TTC549 (cell line): ENCODE data around the gene URAD.

ENCODE experiments used
- FAIRE-seq: peaks from 2 replicates; lab custom pipeline; 2012; peaks lifted over from hg19 to GRCh38; lab: Jason Lieb, UNC

URAD gene

GRCh38 chr13:27997904-27998522 is 9.5 kb upstream of the URAD start:
- peak; percentile 71 for FAIRE-seq

- FAIRE-seq: no peak
These were observed 3.4 kb upstream of the URAD start for GRCh38 chr13:27991881-27992280.

- no peak for FAIRE-seq
These were observed 2.9 kb downstream of the URAD start for GRCh38 chr13:27985600-27985999.

DNA sequence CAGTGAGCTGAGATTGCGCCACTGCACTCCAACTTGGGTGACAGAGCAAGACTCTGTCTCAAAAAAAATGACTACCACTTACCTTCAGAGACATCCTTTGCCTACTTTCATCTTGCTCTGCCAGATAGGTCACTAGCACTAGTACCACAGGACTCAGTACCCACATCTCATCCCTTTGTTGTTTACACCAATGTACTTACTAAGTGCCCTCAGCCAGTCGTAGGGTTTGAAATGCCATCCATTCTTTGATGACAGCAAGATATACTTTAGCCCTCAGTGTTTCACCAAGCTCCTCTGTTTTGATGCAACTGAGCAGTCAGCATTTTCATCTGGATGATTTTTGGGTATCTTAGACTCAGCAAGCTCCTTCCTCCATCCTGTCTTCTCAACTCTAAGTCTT is 6.1 kb downstream of the URAD start:
- no peak for FAIRE-seq

DNA sequence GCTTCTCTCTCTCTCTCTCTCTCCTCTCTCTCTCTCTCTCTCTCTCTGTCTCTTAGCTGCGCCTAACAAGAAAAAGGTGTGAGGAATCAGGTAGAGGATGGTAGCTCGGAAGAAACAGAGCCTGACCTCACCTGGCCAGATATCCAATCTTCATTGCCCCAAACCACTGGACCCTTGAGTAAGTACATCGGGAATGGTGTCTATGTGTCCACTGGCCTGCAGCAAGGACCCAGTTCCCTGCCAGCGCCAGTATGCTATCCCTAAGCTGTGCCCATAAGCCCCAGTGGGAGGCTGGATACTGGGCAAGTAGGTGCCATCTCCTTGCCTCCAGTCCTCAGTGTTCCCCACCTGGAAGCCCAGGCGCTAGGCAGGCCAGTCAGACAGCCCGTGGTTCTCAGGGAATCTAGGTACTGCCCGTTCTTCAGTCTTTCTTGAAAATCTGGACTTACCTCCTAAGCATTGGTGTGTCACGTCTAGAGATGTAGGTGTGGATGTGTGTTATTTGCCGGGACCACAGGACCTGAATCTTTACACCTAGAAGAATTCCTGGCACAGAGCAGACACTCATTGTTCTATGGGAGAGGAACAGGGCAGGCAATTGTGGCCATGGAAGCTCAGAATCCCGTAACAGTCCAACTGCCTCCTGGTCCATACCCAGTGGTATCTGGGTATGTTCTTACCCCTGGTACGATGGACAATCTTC is 7.3 kb downstream of the URAD start:
- no peak for FAIRE-seq

- no peak for FAIRE-seq
These were observed 8.1 kb downstream of the URAD start for GRCh38 chr13:27980280-27980998.

GRCh38 chr13:27979765-27980279 is 8.7 kb downstream of the URAD start:
- no peak for FAIRE-seq

DNA sequence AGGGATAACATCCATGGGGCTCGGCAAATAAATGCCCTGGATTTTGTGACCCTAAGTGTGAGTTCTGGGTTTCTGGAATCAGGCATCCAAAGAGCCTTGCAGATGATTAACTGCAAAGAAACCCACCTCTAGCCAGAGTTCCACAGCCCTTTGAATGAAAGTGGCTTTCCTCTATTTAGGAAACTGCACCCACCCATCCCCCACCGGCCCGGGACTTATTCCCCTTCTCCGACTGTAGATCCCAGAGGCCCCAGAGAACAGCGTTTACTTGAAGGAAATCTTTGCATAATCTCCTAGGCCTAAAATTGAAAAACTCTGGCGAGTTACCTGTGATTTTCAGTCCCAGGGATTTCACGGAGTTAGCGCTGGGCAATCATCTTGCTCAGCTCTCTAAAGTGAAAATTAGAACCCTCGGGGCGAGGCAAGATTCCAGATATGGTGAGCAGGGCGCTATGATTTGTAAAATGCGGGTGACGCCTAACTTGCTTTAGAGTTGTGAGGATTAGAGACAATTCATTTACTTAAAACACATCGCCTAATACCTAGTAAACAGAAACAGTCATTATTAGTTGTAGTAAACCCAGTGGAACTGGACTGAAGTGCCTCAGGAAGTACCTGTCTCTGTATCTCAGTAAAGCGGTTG is 9.4 kb downstream of the URAD start:
- no peak for FAIRE-seq

- no peak for FAIRE-seq
These were observed 10.1 kb downstream of the URAD start for GRCh38 chr13:27978301-27978968.

DNA sequence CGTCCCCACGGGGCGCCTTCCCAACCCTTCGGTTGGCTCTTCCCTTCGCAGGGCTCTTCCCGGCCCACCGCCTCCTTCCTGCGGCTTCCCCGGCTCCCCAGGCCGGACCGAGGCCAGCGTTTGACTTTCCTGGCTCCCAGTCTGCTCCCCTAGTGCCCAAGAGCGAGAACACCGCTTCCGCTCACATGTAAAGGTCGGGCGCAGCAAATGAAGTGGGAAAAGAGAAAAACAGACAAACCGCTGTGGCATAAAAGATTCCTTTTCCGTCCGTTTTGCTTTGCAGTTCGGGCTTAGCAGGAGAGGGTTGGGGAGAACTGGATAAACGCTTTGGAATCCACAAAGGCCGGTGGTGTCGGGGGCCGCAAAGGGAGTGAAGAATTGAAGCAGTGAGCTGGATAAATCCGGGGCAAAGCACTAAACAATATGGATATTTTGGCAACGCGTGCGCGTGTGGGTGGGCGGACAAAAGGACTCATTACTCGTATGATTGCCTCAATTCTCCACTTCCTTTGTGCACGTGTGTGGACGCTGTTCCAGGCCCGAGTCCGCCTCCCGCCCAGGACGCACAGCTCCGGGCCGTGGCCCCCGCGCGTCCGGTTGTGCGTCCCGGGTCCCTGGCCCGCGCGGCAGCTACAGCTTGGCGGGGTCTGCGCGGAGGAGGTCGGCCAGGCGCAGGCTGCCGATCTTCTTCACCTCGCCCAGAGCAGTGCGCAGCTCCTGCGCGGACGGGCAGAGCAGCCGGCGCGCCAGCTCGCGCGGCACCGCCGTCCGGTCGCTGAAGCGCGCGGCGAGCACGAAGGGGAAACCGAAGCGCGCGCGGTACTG is 10.8 kb downstream of the URAD start:
- FAIRE-seq: no peak

DNA sequence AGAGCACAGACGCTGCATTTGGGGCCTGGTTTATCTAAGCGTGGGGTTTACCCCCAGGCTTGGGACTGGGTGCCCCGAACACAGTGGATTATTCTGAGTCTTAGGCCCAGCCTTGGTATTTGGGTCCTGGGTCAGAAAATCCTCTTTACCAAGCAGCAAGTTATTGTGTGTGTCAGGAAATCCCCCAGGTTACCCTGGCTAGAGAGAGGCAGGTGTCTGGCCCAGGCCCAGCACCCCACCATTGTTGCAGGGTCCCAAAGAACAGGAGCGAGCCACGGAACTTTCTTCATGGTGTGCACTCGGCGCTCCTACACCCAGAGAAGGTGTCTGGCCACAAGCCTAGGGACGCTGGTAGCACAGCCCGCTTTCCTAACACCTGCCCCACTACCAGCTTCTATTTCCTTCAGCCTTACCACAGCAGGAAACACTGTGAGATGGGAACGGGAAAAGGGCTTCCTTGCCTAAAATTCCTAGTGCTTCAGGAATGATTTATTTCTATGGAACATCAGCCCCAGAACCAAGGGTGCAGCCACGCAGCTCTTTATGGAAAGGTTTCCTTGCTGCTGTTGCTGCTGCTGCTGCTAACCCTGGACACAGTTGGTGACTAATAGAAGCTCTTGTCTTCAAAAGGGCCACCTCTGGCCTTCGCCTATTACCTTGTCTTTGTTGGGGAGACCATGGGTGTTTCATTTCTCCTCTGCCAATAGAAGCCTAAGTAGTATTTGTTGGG is 12.0 kb downstream of the URAD start:
- FAIRE-seq: no peak

- FAIRE-seq: no peak
These were observed 12.7 kb downstream of the URAD start for GRCh38 chr13:27975564-27976361.

DNA sequence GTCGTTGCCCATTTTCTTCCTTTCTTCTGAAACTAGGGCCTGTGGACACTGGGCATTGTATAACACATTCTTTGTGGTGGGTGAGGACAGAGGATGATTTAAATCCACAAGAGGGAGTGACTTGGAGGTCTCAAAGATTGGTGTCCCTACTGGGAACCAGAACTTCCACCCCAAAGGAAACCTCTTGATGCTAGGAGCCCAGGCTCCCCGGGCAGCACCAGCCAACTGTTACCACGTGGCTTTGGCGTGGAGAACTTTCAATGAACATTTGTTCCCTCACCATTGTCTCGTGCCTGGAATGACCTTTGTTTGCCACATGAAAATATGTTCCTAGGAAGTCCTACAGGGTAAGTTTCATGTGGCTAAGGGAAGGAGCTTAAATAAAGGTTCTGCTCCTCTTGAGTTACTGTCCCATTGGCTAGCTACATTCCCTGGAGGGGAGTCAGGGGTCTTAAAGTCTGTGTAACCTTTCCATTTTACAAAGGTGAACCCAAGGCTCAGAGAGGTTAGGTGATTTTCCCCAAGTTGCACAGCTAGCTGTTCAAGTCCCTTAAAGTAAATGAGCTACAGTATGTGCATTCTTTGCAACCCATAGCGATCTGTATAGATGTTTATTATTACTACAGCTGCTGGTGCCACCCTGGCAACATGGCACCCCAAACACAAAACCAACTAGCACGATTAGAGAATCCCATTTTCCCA is 14.4 kb downstream of the URAD start:
- FAIRE-seq: no peak

DNA sequence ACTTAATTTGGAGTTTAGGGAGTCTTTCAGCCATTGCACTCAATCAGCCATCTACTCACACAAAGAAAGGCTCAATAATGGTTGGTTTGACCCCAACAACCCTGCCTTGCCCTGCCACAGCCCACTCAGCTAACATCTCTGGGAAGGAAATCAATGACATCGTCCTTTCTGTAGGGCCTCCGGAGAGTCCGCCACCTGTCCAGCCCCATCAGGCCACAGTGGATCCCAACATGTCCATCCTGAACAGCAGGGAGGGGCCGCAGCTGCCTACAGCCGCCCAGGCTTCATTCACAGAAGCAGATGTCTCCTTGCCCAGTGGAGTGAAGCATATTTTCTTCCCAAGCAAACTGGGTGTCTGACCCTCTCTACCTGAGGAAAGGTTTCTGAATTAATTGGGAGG is 15.2 kb downstream of the URAD start:
- FAIRE-seq: no peak

GRCh38 chr13:27972478-27972820 is 16.0 kb downstream of the URAD start:
- no peak for FAIRE-seq

- FAIRE-seq: no peak
These were observed 16.6 kb downstream of the URAD start for GRCh38 chr13:27971776-27972477.

- no peak for FAIRE-seq
These were observed 17.3 kb downstream of the URAD start for GRCh38 chr13:27971236-27971645.

DNA sequence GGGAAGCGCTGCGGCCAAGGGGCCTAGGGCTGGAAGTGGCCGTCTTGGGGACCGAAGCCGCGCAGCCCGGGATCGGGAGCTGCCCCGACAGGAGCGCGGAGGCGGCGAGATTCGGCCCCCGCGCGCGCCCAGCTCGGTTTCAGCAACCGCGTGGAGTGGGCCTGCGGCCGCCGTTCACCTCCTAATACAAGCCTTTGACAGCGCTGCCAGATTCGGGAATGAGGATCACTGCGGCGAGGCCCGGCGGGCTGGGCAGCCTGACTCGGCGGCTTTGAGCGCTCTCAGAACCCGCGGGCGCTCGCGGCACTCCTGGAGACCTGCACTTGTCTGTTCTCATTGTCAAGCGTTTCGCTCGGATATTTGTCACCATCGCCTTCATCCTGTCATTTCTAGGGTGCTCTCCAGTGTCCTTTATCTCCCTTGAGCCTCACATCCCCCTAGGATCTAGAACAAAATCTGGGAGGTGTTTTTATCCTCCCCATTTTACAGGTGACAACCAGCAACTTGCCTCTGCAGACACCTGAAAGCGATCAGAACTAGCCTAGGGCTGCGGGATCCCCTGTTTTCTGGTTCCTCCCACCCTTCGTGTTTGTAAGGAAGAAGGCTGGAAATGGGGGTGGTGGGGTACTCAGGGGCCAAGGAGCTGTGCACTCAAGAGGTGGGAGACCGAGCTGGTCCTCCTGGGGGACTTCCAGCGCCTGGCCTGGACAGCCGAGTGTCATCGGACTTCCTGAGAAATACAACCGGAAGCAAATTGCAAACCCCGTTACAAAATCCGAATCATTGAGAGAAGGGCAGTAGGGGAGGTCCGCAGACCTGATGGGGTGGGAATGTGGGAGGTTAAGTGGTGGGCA is 17.9 kb downstream of the URAD start:
- no peak for FAIRE-seq
